ENCODE data around the gene FOSL2. TPM values are rescaled to one million over a fixed set of nuclear protein-coding genes. Genes with fewer than 3 reads are reported as not detected.

FOSL2 gene
- total RNA-seq, 6 experiments from 2014 or later: 90.1 to 128 (median 116) TPM

GRCh38 chr2:28452534-28453081 is 60.0 kb downstream of the FOSL2 start:
- peaks cover 67% of the 10 kb centered on the region for H3K4me1 Mint-ChIP-seq (ENCODE audit: low read depth)
- H3K27ac Mint-ChIP-seq: peak overlapping the region; percentile 40
- no peak overlapping the region for H3K4me3 Mint-ChIP-seq
- no peaks in the 10 kb centered on the region for H3K36me3 Mint-ChIP-seq (ENCODE audit: low read depth)
- no peaks in the 10 kb centered on the region for H3K9me3 Mint-ChIP-seq
- peak; percentile 21 for DNase-seq
- H3K27me3 Mint-ChIP-seq (ENCODE audit: insufficient read depth): no peaks in the 10 kb centered on the region; the same call in 1 of the 2 replicates
- TF ChIP-seq, protein P1, sequence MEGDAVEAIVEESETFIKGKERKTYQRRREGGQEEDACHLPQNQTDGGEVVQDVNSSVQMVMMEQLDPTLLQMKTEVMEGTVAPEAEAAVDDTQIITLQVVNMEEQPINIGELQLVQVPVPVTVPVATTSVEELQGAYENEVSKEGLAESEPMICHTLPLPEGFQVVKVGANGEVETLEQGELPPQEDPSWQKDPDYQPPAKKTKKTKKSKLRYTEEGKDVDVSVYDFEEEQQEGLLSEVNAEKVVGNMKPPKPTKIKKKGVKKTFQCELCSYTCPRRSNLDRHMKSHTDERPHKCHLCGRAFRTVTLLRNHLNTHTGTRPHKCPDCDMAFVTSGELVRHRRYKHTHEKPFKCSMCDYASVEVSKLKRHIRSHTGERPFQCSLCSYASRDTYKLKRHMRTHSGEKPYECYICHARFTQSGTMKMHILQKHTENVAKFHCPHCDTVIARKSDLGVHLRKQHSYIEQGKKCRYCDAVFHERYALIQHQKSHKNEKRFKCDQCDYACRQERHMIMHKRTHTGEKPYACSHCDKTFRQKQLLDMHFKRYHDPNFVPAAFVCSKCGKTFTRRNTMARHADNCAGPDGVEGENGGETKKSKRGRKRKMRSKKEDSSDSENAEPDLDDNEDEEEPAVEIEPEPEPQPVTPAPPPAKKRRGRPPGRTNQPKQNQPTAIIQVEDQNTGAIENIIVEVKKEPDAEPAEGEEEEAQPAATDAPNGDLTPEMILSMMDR (IDR thresholded peaks at IDR 0.05): peak; percentile 95

DNA sequence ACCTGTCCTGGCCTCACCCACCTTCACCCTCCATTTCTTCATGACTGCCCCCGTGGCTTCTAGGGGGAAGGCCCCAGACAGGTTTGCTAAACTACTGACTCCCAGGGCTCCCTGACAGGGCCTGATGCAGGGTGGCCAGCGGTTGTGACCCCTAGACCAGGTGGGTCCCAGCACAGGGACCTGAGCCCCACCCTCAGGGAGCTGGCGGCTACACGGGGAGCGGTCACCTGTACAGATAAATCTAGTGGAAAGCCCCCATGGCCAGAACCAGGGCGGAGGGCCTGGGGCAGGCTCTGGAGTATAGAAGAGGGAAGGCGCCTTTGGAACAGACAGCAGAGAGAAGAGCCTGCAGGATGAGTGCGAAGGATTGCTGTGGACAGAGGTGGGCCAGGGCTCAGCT is 60.7 kb downstream of the FOSL2 start:
- H3K4me3 Mint-ChIP-seq: no peak overlapping the region
- no peaks in the 10 kb centered on the region for H3K36me3 Mint-ChIP-seq (ENCODE audit: low read depth)
- no peaks in the 10 kb centered on the region for H3K9me3 Mint-ChIP-seq
- H3K4me1 Mint-ChIP-seq (ENCODE audit: low read depth): peaks cover 59% of the 10 kb centered on the region
- no peak overlapping the region; the same call in 1 of the 2 replicates for H3K27ac Mint-ChIP-seq
- TF ChIP-seq, protein P1 (IDR thresholded peaks at IDR 0.05): no peak
- no peaks in the 10 kb centered on the region; the same call in 1 of the 2 replicates for H3K27me3 Mint-ChIP-seq (ENCODE audit: insufficient read depth)
- no peak for DNase-seq

GRCh38 chr2:28454016-28454930 is 61.6 kb downstream of the FOSL2 start:
- peaks cover 51% of the 10 kb centered on the region for H3K4me1 Mint-ChIP-seq (ENCODE audit: low read depth)
- H3K4me3 Mint-ChIP-seq: no peak overlapping the region
- TF ChIP-seq, protein P1 (IDR thresholded peaks at IDR 0.05): no peak; the same call in 1 of the 2 replicates
- H3K27ac Mint-ChIP-seq: peak overlapping the region; percentile 78
- peak; percentile 67 for DNase-seq
- no peaks in the 10 kb centered on the region for H3K36me3 Mint-ChIP-seq (ENCODE audit: low read depth)
- no peaks in the 10 kb centered on the region; the same call in 1 of the 2 replicates for H3K27me3 Mint-ChIP-seq (ENCODE audit: insufficient read depth)
- H3K9me3 Mint-ChIP-seq: no peaks in the 10 kb centered on the region

DNA sequence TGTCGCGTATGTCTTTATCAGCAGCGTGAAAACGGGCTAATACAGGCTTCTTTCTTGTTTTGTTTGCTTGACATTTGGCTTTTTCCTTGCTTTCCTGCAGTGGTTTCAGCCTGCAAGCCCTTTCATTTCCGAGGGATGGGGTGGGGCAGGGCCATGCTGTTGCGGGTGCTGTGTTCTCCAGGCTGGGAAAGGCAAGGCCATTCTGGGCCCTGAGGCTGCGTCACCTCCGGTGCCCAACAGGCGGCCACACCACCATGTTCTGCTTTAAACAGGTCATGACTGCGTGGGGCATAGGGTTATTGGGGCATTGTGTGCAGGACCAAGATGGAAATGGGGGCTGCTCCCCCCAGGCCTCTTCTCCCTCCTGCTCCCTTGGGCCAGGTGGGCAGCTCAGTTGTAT is 64.6 kb downstream of the FOSL2 start:
- H3K9me3 Mint-ChIP-seq: peaks cover 4% of the 10 kb centered on the region; the same call in 1 of the 2 replicates
- H3K27ac Mint-ChIP-seq: no peak overlapping the region
- H3K36me3 Mint-ChIP-seq (ENCODE audit: low read depth): peaks cover 5% of the 10 kb centered on the region
- H3K27me3 Mint-ChIP-seq (ENCODE audit: insufficient read depth): no peaks in the 10 kb centered on the region; the same call in 1 of the 2 replicates
- TF ChIP-seq, protein P1 (IDR thresholded peaks at IDR 0.05): peak; percentile 12; the same call in 1 of the 2 replicates
- peaks cover 32% of the 10 kb centered on the region for H3K4me1 Mint-ChIP-seq (ENCODE audit: low read depth)
- no peak overlapping the region for H3K4me3 Mint-ChIP-seq
- DNase-seq: no peak

DNA sequence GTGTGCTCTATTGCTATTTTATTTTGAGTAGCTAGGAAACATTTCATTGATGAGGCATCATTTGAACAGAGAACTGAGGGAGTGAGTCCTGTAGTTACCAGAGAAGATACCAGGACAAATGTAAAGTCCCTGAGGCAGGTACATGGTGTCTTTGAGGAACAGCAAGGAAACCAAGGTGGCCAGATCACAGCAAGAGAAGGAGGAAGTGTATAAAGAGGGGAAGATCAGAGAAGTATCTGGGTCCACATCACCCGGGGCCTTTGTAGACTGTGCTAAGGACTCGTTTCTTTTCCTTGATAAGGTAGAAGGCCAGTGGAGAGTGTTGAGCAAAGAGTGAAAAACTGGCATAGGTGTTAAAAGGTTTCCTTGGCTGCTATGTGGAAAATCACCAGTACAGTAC is 68.4 kb downstream of the FOSL2 start:
- Mint-ChIP-seq H3K9me3 (peaks cover 9% of the 10 kb centered on the region; the same call in 1 of the 2 replicates), H3K27ac (no peak overlapping the region), H3K27me3 (ENCODE audit: insufficient read depth) (no peaks in the 10 kb centered on the region; the same call in none of the 2 replicates), H3K4me3 (no peak overlapping the region), H3K4me1 (ENCODE audit: low read depth) (peaks cover 23% of the 10 kb centered on the region), H3K36me3 (ENCODE audit: low read depth) (peaks cover 14% of the 10 kb centered on the region)
- TF ChIP-seq, protein P1 (IDR thresholded peaks at IDR 0.05): no peak
- no peak for DNase-seq
